COR-L47 (cell line): ENCODE data around the gene MAD1L1.

Source experiments
- DNase-seq: peaks from one replicate; lab custom pipeline; 2025; lab: John Stamatoyannopoulos, UW

MAD1L1 gene

DNA sequence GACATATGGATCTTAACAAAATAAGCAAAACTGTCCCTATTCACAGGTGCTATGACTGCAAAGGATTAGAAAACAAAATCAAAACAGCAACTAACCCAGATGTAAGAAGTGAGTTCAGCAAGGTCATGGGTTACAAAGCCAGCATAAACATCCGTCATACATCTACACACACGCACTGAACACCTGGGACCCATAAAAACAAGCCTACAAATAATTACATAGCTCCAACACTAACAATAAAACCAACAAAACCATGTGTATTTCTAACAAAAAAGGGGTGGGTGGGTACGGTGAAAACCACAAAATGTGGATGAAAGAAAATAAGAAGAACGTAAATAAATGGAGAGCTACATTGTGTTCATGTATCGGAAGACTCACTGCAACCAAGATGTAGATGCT is 305.8 kb downstream of the MAD1L1 start:
- DNase-seq: no peak

DNA sequence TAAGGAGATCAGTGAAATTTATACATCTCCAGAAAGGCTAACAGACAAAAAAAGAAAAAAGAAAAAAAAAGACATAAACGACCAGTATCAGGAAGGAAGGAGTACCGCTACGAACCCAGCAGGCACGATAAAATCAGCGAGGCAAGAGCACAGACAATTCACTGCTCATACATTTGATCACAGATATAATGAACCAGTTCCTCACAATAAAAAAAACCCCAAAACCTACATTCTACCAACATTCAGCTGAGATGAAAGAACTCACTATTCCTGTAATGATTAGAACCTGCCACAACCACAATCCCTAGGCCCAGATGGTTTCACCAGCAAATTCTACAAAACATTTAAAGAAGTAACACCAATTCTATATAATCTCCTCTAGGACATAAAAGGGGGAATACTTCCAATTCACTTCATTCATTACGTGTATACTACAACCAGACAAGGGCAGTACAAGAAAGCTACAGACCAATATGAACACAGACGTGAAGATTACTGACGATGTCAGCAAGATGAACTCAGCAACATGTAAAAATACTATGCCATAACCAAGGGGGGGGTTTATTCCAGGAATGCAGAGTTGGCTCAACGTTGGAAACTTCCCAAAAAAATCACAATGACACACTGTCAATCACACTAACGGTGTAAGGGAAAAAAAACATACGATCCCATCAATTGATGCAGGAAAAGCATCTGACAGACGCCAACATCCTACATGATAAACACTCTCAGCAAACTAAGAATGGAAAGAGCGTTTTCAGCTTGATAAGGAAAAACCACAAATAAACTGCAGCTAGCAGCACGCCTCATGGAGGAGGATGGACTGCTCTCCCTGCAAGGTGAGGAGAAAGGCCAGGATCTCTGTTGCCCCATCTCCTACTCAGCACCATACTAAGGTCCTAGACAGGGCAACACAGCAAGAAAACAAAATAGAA is 306.5 kb downstream of the MAD1L1 start:
- DNase-seq: no peak

- DNase-seq: no peak
Observed at GRCh38 chr7:1925349-1925748, 307.4 kb downstream of the MAD1L1 start.

- DNase-seq: no peak
Observed at GRCh38 chr7:1924258-1924817, 308.4 kb downstream of the MAD1L1 start.

- DNase-seq: no peak
Observed at GRCh38 chr7:1923409-1924257, 309.1 kb downstream of the MAD1L1 start.

DNA sequence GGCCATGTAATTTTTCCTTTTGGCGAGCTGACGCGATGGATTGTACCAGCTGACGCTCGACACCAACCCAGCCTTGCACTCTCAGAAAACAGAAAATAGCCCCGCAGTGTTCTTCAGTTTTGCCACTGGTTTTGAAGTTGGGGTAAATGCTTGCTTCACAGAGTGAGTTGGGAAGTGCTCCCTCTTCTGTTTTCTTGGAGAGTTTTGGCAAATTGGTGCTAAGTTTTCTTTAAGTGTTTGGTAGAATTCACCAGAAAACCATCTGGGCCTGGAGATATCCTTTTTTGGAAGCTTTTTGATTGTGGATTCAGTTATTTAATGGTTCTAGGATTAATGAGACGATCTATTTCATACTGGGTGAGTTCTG is 309.9 kb downstream of the MAD1L1 start:
- no peak for DNase-seq

GRCh38 chr7:1922071-1922869 is 310.5 kb downstream of the MAD1L1 start:
- DNase-seq: no peak

- no peak for DNase-seq
Observed at GRCh38 chr7:1920881-1921280, 311.9 kb downstream of the MAD1L1 start.

GRCh38 chr7:1920266-1920681 is 312.5 kb downstream of the MAD1L1 start:
- DNase-seq: no peak

DNA sequence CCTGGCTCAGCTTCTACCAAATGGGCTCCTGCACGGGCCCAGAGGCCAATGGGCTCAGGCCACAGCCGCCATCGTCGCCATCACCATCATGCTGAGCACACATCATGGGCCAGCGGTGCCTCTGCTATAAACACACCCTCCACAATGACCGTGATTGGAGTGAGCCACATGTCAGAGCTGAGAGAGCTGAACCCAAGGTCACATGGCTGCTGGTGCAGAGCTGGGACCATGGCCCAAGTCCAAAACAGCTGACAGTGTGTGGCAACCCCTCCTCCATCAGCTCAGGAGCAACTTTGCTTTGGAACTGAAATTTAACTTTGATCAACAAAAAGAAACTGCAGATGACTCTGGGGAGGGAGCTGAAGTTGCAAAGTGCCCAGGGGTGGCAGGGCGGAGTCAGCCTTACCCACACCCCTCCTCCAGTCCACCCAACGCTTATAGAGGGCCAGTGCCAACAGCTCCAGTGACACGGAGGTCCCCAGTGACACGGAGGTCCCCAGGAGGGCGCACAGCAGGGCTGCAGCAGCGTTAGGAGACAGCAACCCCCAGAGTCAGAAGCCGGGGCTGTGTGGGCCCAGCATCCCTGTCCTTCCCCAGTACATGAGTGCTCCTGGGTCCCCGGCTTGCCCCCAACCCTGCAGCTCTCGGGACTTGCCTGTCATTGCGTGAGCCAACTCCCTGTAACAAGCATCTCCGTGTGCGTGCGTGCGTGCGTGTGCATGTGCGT is 313.0 kb downstream of the MAD1L1 start:
- no peak for DNase-seq

GRCh38 chr7:1918881-1919525 is 313.7 kb downstream of the MAD1L1 start:
- no peak for DNase-seq

- DNase-seq: peak; percentile 84
Observed at GRCh38 chr7:1918063-1918645, 314.6 kb downstream of the MAD1L1 start.

DNA sequence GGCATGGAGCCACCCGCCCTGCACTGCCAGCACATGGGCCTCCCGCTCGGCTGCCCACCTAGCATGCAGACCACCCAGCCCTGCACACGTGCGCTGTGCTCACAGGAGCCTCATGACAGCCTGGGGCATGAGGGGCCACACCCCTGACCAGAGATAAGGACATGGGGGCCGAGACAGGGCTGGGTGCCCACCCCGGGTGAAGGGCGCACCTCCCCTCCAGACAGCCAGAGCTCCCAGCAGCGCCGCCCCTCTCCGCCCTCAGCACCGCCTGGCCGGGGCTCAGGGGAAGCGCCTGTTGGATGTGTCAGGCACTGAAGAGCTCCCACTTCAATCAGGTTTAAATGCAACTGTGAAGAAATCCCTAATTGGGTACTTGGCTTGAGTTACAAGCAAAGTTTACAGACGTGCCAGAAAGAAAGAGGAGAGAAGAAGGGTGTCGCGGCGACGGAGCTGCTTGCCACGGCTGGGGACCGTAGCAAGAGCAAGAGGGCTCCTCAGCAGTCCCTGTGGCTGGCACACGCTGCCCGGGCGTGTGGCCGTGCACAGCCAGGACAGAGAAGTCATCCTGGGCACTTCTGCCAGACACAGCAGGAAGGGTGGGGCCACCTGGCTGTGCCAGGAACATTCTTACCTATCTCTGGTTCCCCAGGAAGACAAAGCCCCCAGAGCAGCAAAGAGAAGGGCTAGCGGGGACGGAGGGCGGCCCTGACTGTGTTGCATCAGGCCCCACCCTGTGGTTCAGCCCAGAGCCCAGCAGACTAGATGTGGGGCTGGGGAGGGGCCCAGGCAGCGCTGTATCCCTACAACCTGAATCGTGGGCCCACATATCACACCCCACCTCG is 315.3 kb downstream of the MAD1L1 start:
- peak; percentile 19 for DNase-seq

DNA sequence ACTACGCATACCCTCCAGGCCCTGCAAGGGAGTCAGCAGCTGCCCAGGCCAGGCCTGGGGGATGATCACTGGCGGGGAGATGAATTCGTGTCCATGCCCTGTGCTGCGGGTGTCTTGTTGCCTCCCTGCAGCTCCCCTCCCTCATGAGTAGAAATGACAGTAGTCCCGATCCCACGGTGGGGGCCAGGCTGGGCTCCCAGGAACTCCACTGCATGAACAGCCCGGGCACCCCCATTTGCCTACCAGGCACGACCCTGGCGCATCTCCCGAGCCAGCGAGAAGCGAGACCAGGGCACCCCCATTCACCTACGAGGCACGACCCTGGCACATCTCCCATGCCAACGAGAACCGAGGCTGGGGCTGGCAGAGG is 316.2 kb downstream of the MAD1L1 start:
- DNase-seq: no peak

GRCh38 chr7:1915956-1916600 is 316.7 kb downstream of the MAD1L1 start:
- DNase-seq: no peak

- no peak for DNase-seq
Observed at GRCh38 chr7:1915326-1915725, 317.4 kb downstream of the MAD1L1 start.

- DNase-seq: no peak
Observed at GRCh38 chr7:1914743-1915142, 318.0 kb downstream of the MAD1L1 start.

- no peak for DNase-seq
Observed at GRCh38 chr7:1914321-1914720, 318.4 kb downstream of the MAD1L1 start.
